GM12878 (cell line): Measurements from ENCODE around the gene PPM1D. TPM values are rescaled to one million over a fixed set of nuclear protein-coding genes. Genes with fewer than 3 reads are reported as not detected.

ENCODE experiments used
- ATAC-seq: fragments of 200-7000 bp; cut with Tn5 transposase; 3 replicates; pipeline ENCODE4 v1.9.1; 2020; ENCODE audit warnings: mild to moderate bottlenecking, moderate library complexity
- BruUV-seq: library from RNA; stranded (reverse); fragments of 400-500 nt; replicated peaks from 2 replicates; lab custom pipeline; 2021; lab: Mats Ljungman, UMichigan
- CTCF ChIA-PET: fragments of 300-600 bp; sonication (Branson Sonifier 250); formaldehyde crosslinking; extraction: SDS; loops from one replicate; lab custom pipeline; 2021; ENCODE audit warnings: inconsistent platforms; lab: Yijun Ruan, JAX
- POLR2A ChIA-PET: fragments of 350-600 bp; formaldehyde crosslinking; extraction: SDS; loops from one replicate; lab custom pipeline; 2021; ENCODE audit warnings: inconsistent platforms; lab: Charles Lee
- RAD21 ChIA-PET: fragments of 300-600 bp; sonication (Branson Sonifier 250); formaldehyde crosslinking; loops from one replicate; lab custom pipeline; 2023; ENCODE audit warnings: antibody characterized with exemption; ENCODE audit not compliant: unreplicated experiment; lab: Charles Lee
- SMC1A ChIA-PET: fragments of 300-600 bp; sonication (Branson Sonifier 250); formaldehyde crosslinking; loops from one replicate; lab custom pipeline; 2023; ENCODE audit not compliant: unreplicated experiment, uncharacterized antibody; lab: Charles Lee
- DNase-seq: peaks from one replicate; pipeline ENCODE4 v3.0.0-alpha.2; 2011; ENCODE audit warnings: low read depth, low spot score
- FAIRE-seq: peaks from 3 replicates; lab custom pipeline; 2011; peaks lifted over from hg19 to GRCh38; lab: Jason Lieb, UNC
- H2AFZ ChIP-seq: 2 replicates; pipeline ENCODE4 v1.6.0; 2011; ENCODE audit warnings: low read depth, low read length, control low read depth; ENCODE audit not compliant: control insufficient read depth
- H3K27ac ChIP-seq: 2 replicates; pipeline ENCODE4 v1.5.1; 2011; ENCODE audit warnings: control low read depth; ENCODE audit not compliant: control insufficient read depth, insufficient read depth
- H3K27me3 ChIP-seq, 2 experiments: replicated peaks in 1 of 2; 2 replicates each; pipeline versions ENCODE4 v1.6.0 to v1.6.1; 2011; ENCODE audit warnings: low read length in 1 of 2; ENCODE audit not compliant: control insufficient read depth in 2 of 2, insufficient read depth in 2 of 2
- H3K36me3 ChIP-seq, 2 experiments: 2 replicates each; pipeline ENCODE4 v1.5.1; 2011; ENCODE audit warnings: low read length in 1 of 2; ENCODE audit not compliant: control insufficient read depth in 2 of 2, insufficient read depth in 2 of 2
- H3K4me1 ChIP-seq: 2 replicates; pipeline ENCODE4 v1.6.1; 2011; ENCODE audit warnings: mild to moderate bottlenecking, low read length, moderate library complexity, mixed read lengths; ENCODE audit not compliant: control insufficient read depth, insufficient read depth
- H3K4me2 ChIP-seq: 2 replicates; pipeline ENCODE4 v1.6.0; 2011; ENCODE audit warnings: control low read depth; ENCODE audit not compliant: control insufficient read depth, insufficient read depth
- H3K4me3 ChIP-seq: fragments of 200-600 bp; sonication (generic); 2 replicates; pipeline ENCODE4 v1.5.1; 2016
- H3K79me2 ChIP-seq: 2 replicates; pipeline ENCODE4 v1.6.0; 2011; ENCODE audit warnings: low read length; ENCODE audit not compliant: control insufficient read depth, insufficient read depth
- H3K9ac ChIP-seq: 2 replicates; pipeline ENCODE4 v1.8.0; 2011; ENCODE audit warnings: low read length, control low read depth, mixed read lengths; ENCODE audit not compliant: control insufficient read depth, insufficient read depth
- H3K9me3 ChIP-seq: replicated peaks from 3 replicates; pipeline ENCODE4 v1.5.1; 2011; ENCODE audit warnings: mild to moderate bottlenecking, low read length; ENCODE audit not compliant: control insufficient read depth, insufficient read depth
- H4K20me1 ChIP-seq: 2 replicates; pipeline ENCODE4 v1.6.0; 2011; ENCODE audit not compliant: control insufficient read depth, insufficient read depth
- BCLAF1 ChIP-seq: fragments of 450-650 bp; IDR thresholded peaks from 2 replicates; pipeline ENCODE4 v1.6.1; 2017; ENCODE audit warnings: antibody characterized with exemption, mild to moderate bottlenecking, moderate library complexity
- BHLHE40 ChIP-seq, 2 experiments: fragments of 450-650 bp in 1 of 2; IDR thresholded peaks; 2 replicates each; pipeline ENCODE4 v1.6.1; 2011 to 2017; ENCODE audit warnings: low read depth in 2 of 2, borderline replicate concordance in 1 of 2, improper control_type of control experiment in 1 of 2, low read length in 1 of 2, mild to moderate bottlenecking in 1 of 2
- EGR1 ChIP-seq, 2 experiments: IDR thresholded peaks; 1 replicate in 1 of 2; 2 replicates in 1 of 2; pipeline ENCODE4 v1.6.1; 2011 to 2012; ENCODE audit warnings: low read depth in 2 of 2, low read length in 2 of 2, borderline replicate concordance in 1 of 2, mild to moderate bottlenecking in 1 of 2, moderate library complexity in 1 of 2
- IKZF2 ChIP-seq, 2 experiments: fragments of 450-650 bp; IDR thresholded peaks; 2 replicates each; pipeline ENCODE4 v1.6.1; 2017; ENCODE audit warnings: mild to moderate bottlenecking in 2 of 2, moderate library complexity in 2 of 2
- JUND ChIP-seq: IDR thresholded peaks from 2 replicates; pipeline ENCODE4 v1.6.1; 2012; ENCODE audit warnings: low read depth, mild to moderate bottlenecking, low read length, improper control_type of control experiment, moderate library complexity
- MLLT1 ChIP-seq: fragments of 450-650 bp; IDR thresholded peaks from 2 replicates; pipeline ENCODE4 v1.6.1; 2016; ENCODE audit warnings: mild to moderate bottlenecking
- SKIL ChIP-seq: fragments of 450-650 bp; IDR thresholded peaks from 2 replicates; pipeline ENCODE4 v1.6.1; 2017; ENCODE audit warnings: mild to moderate bottlenecking, low read depth, inconsistent platforms; ENCODE audit not compliant: poor library complexity, severe bottlenecking
- ZNF274 ChIP-seq: IDR thresholded peaks from one replicate; pipeline ENCODE4 v1.8.0; 2011; ENCODE audit not compliant: insufficient read length, insufficient read depth
- WGBS: methylation state at CpG from one replicate; pipeline ENCODE4 v1.1.6; 2016; ENCODE audit warnings: low lambda C conversion rate; ENCODE audit not compliant: insufficient replicate concordance, insufficient coverage; ENCODE audit errors: missing lambda C conversion rate; 5-methylcytosine and 5-hydroxymethylcytosine counted together
- in situ Hi-C: fragments of 300-500 bp; cut with MboI; formaldehyde crosslinking; loops from 9 replicates; pipeline ENCODE4 v1.14.3; 2018; ENCODE audit warnings: mixed read lengths
- intact Hi-C: fragments of 100-400 bp; cut with micrococcal nuclease; formaldehyde crosslinking; loops from one replicate; pipeline ENCODE4 v1.14.2; 2022; ENCODE audit not compliant: unreplicated experiment
- polyA plus RNA-seq, 11 experiments: library from polyadenylated mRNA; depleted of rRNA in 4 of 11; unstranded in 6 of 11; stranded (reverse) in 5 of 11; fragments of >200 nt; fragmentation: Nextera tagmentation in 4 of 11; fragmentation: Illumina TruSeq in 1 of 11; extraction: Ambion mirVana in 4 of 11; extraction: Trizol in 1 of 11; gene quantifications; 1 replicate in 1 of 11; 2 replicates in 10 of 11; pipeline versions ENCODE4 v1.2.1 to v1.2.3, GENCODE V29; 2011 to 2016; ENCODE audit warnings: inconsistent platforms in 2 of 11, missing spikeins in 2 of 11, low read depth in 1 of 11
- total RNA-seq, 4 experiments: library from RNA; depleted of rRNA in 3 of 4; stranded (reverse); fragments of >200 nt in 3 of 4; fragmentation: Illumina TruSeq in 1 of 4; extraction: Trizol in 1 of 4; gene quantifications; 2 replicates each; pipeline versions ENCODE4 v1.2.1 to v1.2.3, GENCODE V29; 2013 to 2021

Gene PPM1D
- total and polyA plus RNA-seq, 10 of the 15 experiments (the other 5 are each of a cell fraction or from before 2014, with no cell fraction given): 1.9 to 20.8 (median 10.7) TPM

GRCh38 chr17:60699090-60699489 lies 99.1 kb downstream of the PPM1D start:
- in situ Hi-C loops (no loop called here), intact Hi-C loops (no loop called here)
- Histone ChIP-seq H3K27ac (no peak overlapping the region), H3K27me3 (no peaks in the 10 kb centered on the region), H3K4me1 (no peaks in the 10 kb centered on the region), H3K36me3 (no peaks in the 10 kb centered on the region), H3K9me3 (no peaks in the 10 kb centered on the region), H3K4me2 (no peak overlapping the region), H3K4me3 (no peak overlapping the region)
- ATAC-seq (no peak), FAIRE-seq (no peak), DNase-seq (no peak)
- ChIA-PET POLR2A (no interaction called here), CTCF (no interaction called here), SMC1A (no interaction called here)
- no TSS peak for BruUV-seq
- 86% methylated on average over 3 of the region's 3 CpGs for WGBS
- no peak for TF ChIP-seq IKZF2 (IDR thresholded peaks at IDR 0.05)
- TF ChIP-seq JUND: no peak
- TF ChIP-seq BCLAF1: no peak
- no peak for TF ChIP-seq BHLHE40 (IDR thresholded peaks at IDR 0.05; ENCODE audit: borderline replicate concordance in 1 of 2, low read depth in 2 of 2, low read length in 1 of 2)
- no peak for TF ChIP-seq ZNF274
- TF ChIP-seq SKIL: no peak
- no peak for TF ChIP-seq EGR1 (IDR thresholded peaks at IDR 0.05; ENCODE audit: borderline replicate concordance in 1 of 2, low read depth in 2 of 2, low read length in 2 of 2)
- no peak for TF ChIP-seq MLLT1
- TF ChIP-seq, all 136 proteins: peak for 0
- no peaks in the 10 kb centered on the region for H4K20me1 ChIP-seq
- no peaks in the 10 kb centered on the region for H3K79me2 ChIP-seq
- RAD21 ChIA-PET: no interaction called here
- no peak overlapping the region for H3K9ac ChIP-seq
- no peak overlapping the region for H2AFZ ChIP-seq
